ENCODE results near the gene TBC1D22B.
A peak's percentile ranks its signal among the peaks of the same experiment; 100 is the strongest.

The TBC1D22B gene, protein sequence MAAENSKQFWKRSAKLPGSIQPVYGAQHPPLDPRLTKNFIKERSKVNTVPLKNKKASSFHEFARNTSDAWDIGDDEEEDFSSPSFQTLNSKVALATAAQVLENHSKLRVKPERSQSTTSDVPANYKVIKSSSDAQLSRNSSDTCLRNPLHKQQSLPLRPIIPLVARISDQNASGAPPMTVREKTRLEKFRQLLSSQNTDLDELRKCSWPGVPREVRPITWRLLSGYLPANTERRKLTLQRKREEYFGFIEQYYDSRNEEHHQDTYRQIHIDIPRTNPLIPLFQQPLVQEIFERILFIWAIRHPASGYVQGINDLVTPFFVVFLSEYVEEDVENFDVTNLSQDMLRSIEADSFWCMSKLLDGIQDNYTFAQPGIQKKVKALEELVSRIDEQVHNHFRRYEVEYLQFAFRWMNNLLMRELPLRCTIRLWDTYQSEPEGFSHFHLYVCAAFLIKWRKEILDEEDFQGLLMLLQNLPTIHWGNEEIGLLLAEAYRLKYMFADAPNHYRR
- total RNA-seq = 23.3 to 35.3 (median 27.0) reads per million in 4 donors

DNA sequence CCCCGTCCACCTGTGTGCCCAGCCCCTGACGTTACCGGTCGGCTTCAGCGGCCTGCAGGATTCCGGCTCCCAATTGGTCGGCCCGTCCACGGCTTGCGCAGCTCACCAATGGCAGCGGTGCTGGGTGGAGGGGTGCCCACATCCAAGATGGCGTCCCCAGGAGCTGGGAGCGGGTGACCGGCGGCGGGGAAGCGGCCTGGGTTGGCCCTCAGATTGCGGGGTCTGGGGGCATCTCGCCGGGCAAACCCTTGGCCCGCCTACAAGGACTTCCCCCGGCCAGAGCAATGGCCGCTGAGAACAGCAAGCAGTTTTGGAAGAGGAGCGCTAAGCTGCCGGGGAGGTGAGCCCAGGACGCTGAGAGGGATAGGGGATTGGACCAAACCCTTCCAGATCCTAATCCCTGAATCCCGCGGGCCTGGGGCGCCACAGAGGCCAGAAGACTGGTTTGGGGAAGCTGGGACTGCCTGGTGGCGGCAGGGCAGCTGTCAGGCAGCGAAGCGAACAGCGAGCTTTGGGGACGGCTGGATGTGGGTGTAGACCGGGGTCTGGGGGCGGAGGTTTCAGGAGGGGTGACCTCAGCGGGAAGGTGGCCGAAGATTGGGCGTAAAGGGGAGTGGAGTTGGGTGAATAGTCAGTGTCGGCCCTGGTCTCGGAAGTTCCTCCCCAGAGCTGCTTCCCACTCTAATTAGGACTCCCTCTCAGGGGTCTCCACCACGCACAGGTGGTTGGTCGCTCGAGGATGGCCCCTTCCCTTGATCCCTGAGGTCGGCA is at the start of gene TBC1D22B, which contains the start of gene TMEM217:
TBC1D22B (plus strand) TSS at position 139 of the 771 bp plus-strand sequence; CDS start at position 285, 146 bp downstream.
TMEM217 (minus strand) TSS at position 511 of the 771 bp plus-strand sequence. CDS start 39,114 bp downstream, outside the sequence.
- DNase-seq = peak; percentile 89 to 96 (median 95)

DNA sequence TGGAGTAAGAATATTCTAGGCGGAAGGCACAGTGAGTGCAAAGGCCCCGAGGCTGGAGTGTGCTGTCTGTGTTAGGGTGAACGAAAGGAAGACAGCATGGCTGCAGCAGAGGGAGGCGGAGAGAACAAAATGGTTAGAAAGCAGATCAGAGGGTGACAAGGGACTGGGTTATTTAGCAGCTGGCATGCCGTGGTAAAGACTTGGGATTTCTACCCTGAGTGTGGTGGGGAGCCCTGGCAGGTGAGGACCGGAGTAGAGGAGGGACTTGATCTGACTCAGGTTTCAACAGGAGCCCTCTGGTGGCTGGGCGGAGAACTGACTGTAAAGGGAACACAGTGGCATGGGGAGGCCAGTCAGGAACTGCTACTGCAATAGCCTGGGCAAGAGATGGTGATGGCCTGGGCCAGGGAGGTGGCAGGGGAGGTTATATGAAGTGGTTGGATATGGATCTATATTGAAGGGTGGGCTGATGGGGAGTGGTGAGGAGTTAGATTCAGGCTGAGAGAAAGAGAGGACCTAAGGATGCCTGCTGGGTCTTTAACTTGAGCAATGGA is 49.6 kb upstream of the TBC1D22B start:
- peak; percentile 70 to 92 (median 79) for DNase-seq

DNA sequence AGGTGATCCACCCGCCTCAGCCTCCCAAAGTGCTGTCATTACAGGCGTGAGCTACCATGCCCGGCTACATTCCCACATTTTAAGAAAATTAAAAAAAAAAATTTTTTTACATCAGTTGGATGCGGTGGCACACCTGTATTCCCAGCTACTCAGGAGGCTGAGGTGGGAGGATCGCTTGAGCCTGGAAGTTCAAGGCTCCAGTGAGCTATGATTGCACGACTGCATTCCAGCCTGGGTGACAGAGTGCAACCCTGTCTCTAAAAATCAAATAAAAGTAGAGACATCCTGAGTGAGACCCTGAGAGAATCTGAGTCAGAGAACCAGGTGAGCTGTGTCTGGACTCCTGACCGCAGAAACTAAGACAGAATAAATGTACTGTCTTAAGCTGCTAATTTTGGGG is 48.8 kb upstream of the TBC1D22B start:
- no peak for DNase-seq

DNA sequence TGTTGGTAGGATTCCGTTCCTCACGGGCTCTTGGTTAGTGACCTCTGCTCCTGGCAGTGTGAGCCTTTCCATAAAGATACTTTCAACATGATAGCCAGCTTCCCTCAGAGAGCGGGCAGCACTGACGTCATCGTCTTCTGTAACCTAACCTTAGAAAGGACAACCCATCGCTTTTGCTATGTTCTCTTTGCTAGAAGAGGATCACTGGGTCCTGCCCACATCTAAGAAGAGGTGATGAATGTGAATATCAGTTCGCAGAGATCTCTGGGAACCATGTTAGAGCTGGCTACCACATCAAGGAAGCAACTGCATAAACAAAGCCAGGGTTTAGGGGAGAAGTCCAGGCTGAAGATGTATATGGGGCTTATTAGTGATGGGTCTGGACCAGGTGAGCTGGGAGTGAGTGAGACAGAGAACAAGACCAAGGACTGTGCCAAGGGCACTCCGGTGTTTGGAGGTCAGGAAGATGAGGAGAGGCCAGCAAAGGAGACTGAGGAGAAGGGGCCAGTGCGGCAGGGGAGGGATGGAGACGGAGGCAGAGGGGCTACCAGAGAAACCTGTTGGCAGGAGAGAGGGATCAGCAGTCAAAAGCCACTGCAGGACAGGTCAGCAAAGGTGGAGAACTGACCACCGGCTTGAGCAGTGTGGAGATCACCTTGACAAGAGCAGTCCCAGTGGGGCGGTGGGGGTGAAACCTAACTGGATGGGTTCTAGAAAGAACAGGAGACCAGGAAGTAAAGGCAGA is 47.9 kb upstream of the TBC1D22B start:
- DNase-seq = peak in 4 of 5 donors; percentile 21 to 85 (median 39)

DNA sequence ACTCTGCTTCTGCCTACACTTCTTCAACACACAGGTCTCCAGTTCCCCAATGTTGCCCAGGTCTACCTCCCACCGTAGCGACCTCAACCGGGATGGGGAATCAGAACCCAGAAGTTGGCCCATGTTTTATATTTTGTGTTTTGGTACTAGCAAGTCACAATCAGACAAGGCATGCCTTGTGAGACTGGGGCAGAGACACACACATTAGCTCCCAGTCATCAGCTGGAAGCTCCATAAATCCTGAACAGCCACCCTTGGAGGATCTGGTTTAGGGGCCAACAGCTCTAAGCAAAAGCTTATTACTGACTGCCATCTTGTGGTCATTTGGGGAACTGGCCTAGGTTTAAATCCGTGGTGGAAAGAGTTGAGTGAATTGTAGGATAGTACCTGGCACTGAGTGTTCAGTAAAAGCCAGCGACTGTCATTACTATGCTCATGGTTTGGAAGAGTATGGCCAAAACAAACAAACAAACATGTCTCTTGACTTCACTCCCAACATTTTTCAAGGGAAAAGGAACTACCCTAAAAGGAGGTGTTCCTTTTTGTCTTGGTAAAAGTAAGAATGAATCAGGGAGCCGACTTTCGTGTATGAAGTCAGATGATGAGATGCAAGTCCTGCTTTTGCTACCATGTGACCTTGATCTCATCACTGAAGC is 47.1 kb upstream of the TBC1D22B start:
- peak; percentile 27 to 84 (median 69) for DNase-seq

DNA sequence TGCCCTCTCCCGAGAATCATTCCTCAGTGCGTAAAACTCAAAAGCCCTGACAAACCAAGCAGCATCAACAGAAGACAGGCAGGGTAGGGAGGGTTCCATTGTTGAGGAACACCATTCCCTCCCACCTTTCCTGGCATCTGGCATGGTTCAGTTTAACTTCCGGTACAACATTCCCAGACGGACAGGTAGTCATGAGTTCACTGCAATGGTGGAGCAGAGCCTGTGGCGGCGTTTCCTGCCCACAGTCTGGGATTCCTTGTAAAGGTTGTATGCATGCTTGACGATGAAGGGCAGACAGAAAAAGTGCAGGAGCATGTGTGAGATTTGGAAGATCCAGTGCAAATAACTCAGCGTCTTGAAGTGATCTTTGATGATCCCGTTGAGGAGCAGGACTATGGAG is 45.3 kb upstream of the TBC1D22B start:
- no peak for DNase-seq

DNA sequence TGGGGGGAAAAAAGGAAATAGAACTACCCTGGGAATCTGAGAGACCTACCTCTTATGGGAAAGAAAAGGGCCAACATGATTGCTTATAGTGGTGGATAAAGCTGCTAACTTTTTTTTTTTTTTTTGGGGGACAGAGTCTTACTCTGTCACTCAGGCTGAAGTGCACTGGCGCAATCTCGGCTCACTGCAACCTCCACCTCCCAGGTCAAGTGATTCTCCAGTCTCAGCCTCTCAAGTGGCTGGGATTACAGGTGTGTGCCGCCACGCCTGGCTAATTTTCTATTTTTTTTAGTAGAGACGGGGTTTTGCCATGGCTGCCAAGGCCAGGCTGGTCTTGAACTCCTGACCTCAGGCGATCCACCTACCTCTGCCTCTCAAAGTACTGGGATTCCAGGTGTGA is 39.5 kb upstream of the TBC1D22B start:
- DNase-seq = no peak

DNA sequence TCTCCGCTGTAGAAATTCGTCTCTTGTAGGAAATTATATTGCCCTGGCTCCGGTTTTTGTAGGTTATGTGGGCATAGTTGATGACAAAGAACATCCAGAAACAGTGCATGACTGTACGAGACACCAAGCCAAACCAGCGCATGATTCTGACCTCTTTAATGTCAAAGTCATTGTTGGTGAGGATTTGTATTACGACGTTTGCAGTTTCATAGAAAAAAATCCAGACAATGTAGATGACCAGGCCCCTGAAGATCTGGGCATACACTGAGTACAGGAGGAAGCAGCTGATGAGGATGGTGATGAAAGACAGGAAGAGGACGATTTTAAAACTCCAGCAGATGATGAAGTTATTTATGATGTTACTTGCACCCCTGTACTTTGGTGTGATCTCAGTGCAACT is 39.1 kb upstream of the TBC1D22B start:
- DNase-seq = no peak

DNA sequence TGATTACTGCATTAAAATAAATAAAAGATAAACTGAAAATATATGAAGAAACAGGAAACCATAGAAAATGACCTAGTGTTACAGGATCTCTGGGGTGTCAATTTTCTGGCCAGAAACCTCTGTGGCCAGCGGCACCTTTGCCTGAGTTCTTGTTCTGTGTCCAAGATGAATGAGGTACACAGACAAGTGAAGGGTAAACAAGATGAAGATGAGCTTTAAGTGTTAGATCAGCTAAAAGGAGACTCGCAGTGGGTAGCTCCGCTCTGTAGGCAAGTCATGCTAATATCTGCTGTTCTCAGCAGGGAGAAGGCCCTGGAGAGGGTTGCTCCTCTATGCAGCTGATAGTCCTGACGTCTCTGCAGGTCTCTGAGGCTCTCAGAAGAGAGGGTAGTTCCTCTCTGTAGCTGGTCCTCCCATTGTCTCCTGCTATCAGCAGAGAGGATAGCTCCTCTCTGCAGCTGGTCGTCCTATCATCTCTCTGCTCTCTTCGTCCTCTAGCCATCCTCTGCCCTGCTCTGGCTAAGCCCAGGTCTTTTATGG is 35.9 kb upstream of the TBC1D22B start:
- no peak for DNase-seq

DNA sequence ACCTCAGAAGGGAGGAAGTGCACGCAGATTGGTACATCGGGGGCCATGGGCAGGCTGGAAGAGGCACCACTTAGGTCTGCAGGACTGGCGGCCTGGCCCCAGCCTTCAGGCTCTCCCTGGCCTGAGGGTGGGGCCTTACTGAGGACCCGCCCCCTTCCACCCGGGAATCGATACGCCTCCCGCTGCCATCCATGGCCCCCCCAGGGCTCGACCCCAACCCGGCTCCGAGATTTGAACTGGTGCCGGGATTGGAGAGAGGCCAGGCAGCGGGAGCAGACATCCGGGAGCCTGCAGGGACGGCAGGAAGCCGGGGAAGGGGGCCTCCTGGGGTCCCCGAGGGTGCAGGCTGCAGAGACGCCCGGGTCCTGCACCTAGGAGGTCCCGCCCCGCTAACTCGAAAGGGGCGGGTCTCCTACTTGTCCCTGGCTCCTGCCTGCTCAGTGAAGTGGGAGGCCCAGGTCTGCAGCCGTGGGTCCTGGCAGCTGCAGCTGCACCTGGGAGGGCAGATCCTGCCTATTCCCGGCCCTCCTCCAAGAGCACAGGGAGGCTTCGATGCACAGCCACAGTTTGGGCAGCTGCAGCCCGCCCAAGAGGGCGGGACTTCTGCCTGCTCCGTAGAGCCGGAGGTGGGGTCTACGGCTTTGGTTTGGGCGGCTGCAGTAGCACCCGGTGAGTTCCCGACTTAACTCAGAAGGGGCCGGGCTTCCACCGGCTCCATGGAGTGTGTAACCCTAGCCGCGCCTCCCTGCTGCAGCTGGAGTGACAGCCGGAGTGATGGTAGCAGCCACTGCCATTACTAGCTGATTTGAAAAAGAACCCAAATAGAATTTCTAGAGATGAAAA is 35.2 kb upstream of the TBC1D22B start:
- DNase-seq = peak; percentile 16 to 87 (median 54)

DNA sequence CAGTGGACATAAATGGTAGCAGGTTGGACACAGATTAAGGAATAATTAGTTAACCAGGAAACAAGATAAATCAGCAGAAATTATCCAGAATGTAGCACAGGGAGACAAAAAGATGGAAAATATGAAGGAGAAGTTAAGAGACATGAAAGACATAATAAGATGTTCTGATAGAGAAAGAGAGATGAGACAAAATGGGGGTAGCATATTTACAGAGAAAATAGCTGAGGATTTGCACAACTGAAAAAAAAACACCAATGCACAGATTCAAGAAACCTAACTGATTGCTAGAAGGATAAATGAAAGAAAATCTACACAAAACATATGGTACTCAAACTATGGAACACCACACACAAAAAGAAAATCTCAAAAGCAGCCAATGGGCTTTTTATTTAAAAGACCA is 34.6 kb upstream of the TBC1D22B start:
- DNase-seq = no peak

DNA sequence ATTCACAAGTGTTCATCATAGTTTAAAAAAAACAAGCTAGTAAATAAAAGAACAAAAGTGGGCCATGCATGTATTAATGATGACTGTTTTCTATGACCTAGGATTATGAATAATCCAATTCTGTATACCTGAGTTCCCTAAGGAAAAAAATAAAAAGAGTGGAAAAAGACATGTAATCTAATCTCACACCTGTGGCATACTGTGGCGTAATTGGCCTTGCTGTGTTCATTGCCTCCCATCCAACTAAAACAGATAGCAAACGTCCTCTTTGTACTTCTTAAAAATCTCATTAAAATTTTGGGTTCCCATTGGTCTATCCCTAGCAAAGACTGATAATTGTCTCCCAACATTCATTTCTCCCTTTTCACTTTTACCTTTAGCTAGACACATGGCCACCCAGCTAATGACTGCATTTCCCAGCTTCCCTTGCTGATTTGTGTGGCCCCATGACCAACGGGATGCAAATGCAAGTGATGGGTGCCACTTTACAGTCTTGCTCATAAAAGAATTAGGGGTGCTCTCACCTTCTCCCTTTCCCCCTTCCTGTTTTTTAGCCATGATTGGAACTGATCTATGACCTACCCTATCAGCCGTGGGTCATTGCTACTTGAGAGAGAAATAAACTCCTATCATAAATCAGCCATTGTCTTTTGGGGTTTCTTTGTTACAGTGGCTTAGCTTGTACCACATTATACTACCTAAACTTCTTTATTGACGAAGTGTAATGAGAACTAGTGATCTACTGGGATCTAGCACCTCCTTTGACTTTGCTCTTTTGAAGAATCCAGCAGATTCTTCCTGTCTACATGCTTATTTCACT is 32.0 kb upstream of the TBC1D22B start:
- no peak for DNase-seq

DNA sequence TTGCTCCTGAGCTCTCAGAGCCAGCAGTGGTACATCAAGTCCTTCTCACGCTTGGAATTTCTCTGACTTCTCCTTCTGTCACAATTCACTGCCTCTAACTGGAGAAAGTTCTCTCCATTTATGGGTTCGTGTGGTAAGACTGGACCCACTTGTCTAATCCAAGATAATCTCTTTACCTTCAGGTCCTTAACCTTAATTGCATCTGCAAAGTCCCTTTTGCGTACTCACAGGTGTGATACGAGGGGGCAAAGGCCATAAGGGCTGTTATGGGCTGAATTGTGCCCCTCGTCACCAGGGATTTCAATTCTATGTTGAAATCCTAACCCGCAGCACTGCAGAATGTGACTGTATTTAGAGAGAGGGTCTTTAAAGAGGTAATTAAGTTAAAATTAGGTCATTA is 27.5 kb upstream of the TBC1D22B start:
- DNase-seq = no peak

DNA sequence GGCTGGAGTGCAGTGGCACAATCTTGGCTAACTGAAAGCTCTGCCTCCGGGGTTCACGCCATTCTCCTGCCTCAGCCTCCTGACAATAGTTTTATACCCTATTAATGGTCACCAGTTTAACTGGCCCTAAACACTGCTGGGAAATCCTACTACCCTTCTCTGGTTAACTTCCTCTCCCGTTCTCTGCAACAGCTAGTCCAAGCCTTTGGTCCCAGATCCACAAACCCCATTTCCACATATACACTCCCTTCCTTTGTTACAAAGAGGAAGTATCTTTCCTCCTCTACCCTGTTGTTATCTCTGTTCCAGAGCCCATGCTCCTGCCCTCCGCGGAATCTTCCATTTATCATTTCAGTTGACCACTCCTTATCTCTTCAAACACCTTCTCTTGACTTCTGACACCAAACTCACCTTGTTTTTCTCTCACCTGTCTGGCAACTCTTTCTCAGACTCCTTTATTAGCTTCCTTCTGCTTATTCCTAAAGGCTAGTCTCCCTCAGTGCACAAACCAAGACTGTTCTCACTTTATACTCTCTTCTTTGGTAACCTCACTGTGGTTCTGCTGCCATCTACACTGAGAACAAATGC is 25.0 kb upstream of the TBC1D22B start:
- DNase-seq = no peak

DNA sequence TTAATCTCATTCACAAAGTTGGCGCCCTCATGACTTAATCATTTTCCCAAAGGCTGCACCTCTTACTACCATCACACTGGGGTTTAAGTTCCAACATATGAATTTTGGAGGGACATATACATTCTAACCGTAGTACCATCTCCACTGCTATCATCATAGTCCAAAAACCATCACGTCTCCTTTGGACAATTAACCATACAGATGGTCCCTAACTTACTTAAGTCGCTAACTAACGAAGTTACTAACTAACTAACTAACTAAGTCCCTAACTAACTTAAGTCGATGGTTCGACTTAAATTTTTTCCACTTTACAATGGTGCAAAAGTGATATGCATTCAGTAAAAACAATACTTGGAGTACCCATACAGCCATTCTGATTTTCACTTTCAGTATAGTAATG is 24.0 kb upstream of the TBC1D22B start:
- no peak for DNase-seq

DNA sequence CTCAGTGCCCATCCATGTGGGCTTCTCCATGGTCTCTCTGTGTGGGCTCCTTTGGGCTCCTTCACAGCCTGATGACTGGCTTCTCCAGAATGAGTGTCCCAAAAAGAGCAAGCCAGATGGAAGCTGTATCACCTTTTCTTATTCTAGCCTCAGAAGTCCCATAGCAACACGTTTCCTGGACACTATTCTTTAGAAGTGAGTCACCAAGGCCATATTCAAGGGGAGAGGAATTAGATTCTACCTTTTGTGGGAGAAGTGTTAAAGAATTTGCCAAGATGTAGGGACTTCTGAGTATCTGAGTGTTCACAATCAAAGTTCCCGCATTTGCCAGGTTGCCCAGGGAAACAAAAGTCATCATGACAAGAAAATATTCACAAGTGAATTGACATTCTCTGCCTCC is 20.7 kb upstream of the TBC1D22B start:
- no peak for DNase-seq

DNA sequence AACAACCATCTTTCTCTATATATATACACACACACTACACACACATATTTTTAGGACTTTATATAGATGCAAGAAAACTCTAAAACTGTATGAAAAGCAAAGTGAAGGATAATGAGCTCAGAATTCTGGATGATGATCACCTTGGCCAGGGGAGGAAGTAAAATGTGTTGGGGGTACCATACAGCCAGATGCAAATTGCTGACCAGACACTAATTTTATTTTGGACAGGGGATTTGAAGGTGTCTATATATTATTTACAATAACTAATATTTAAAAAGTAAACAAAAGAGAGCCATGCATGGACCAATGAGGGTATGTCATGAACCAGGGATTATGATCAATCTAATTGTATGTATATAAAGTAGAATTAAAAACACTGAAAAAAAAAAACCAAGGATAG is 19.8 kb upstream of the TBC1D22B start:
- no peak for DNase-seq

DNA sequence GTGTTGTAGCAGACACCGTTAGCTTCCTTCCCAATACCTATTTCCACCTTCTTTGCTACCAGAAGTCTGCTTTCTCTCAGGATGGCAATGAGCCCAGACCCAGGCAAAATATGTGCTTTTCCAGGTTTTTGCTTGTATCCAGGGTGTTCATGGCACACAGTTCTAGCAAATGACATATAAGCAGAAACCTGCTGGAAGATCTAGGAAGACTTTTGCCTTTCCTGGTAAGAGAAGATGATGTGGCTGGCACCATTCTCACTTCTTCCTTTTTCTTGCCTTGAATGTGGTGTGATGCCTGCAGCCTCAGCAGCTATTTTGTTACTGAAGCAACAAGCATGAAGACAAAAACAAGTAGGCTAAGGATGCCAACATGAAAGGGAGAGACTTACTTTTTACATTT is 19.2 kb upstream of the TBC1D22B start:
- no peak for DNase-seq

DNA sequence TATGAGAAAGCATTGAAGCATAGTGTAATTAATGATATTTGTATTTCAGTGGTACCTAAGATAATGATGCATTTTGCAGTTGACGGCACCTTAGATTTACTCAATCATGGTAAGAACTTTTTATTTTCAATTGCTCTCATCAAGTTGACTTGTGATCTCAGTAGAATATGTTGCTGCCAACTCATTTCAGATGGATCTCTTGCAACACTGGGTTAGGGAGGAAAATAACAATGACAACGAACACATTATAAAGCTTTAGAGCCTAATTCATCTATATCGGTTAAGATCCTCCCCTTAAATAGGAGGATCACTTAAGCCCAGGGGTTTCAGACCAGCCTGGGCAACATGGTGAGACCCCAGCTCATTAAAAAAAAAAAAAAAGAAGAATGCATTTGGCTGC is 18.0 kb upstream of the TBC1D22B start:
- no peak for DNase-seq

Measured in T-helper 1 cell (primary cell).